Stomach (tissue), 9 donors: ENCODE data around the gene CTNNA3. TPM values are rescaled to one million over a fixed set of nuclear protein-coding genes. Genes with fewer than 3 reads are reported as not detected.
A peak's percentile ranks its signal among the peaks of the same experiment; 100 is the strongest.

Experiments used
- DNase-seq, 2 donors: peaks; one replicate each; pipeline versions ENCODE4 v3.0.0 to v3.0.0-alpha.2; 2013 to 2019
- H3K27ac ChIP-seq, 5 donors: fragments of 200-600 bp in 4 of 5; sonication (generic) in 4 of 5; one replicate each; pipeline ENCODE4 v1.5.1; 2013 to 2019; ENCODE audit warnings: mild to moderate bottlenecking in 1 of 5, moderate library complexity in 1 of 5
- H3K27me3 ChIP-seq, 3 donors: fragments of 200-600 bp; sonication (generic); one replicate each; pipeline ENCODE4 v1.5.1; 2017 to 2019; ENCODE audit warnings: mixed run types in 1 of 3
- H3K36me3 ChIP-seq, 4 donors: fragments of 200-600 bp; sonication (generic); 1 replicate in 3 of 4; 2 replicates in 1 of 4; pipeline ENCODE4 v1.5.1; 2016 to 2019
- H3K4me1 ChIP-seq, 4 donors: fragments of 200-600 bp; sonication (generic); one replicate each; pipeline ENCODE4 v1.5.1; 2016 to 2019
- H3K4me3 ChIP-seq, 4 donors: fragments of 200-600 bp; sonication (generic) in 3 of 4; one replicate each; pipeline ENCODE4 v1.5.1; 2016 to 2019; ENCODE audit warnings: mild to moderate bottlenecking in 1 of 4
- H3K9me3 ChIP-seq, 4 donors: fragments of 200-600 bp; sonication (generic); one replicate each; pipeline ENCODE4 v1.5.1; 2016 to 2019
- CTCF ChIP-seq, 7 experiments: fragments of 450-650 bp in 4 of 7; fragments of 200-600 bp in 3 of 7; sonication (generic) in 3 of 7; IDR thresholded peaks; one replicate each; pipeline ENCODE4 v1.5.1; 2016 to 2019; ENCODE audit warnings: antibody characterized with exemption in 7 of 7, control low read depth in 2 of 7, mild to moderate bottlenecking in 1 of 7
- EP300 ChIP-seq: sonication (generic); formaldehyde crosslinking; IDR thresholded peaks from one replicate; pipeline ENCODE4 v1.6.1; 2017; ENCODE audit warnings: antibody characterized with exemption
- POLR2A ChIP-seq, 4 donors: fragments of 450-650 bp; IDR thresholded peaks; one replicate each; pipeline ENCODE4 v1.6.1; 2016; ENCODE audit warnings: antibody characterized with exemption in 4 of 4, control low read depth in 2 of 4, mild to moderate bottlenecking in 1 of 4, moderate library complexity in 1 of 4
- POLR2AphosphoS5 ChIP-seq, 3 donors: sonication (generic); formaldehyde crosslinking; IDR thresholded peaks; one replicate each; pipeline ENCODE4 v1.6.1; 2016; ENCODE audit warnings: antibody characterized with exemption in 3 of 3
- WGBS, 5 donors: extraction: QIAGEN DNeasy Blood & Tissue Kit in 3 of 5; methylation state at CpG; one replicate each; pipeline versions ENCODE4 v1.1.5 to v1.1.7; 2013 to 2018; 5-methylcytosine and 5-hydroxymethylcytosine counted together
- intact Hi-C: fragments of 100-400 bp; cut with DNase I; formaldehyde crosslinking; loops from one replicate; pipeline ENCODE4 v1.15.1; 2023; ENCODE audit warnings: low total_unique reads
- polyA plus RNA-seq, 3 donors: library from polyadenylated mRNA; stranded (reverse); fragments of 200-250 nt; gene quantifications; one replicate each; pipeline ENCODE4 v1.2.3, GENCODE V29; 2013
- total RNA-seq, 5 donors: library from RNA; depleted of rRNA; stranded (reverse); fragments of >200 nt; gene quantifications; one replicate each; pipeline versions ENCODE4 v1.1.0 to v1.2.3, GENCODE V29; 2014 to 2016
- donor health status: healthy with polysubstance abuse.
- donor health status: Bipolar disorder and iron deficiency.
- donor health status: healthy.

CTNNA3 gene
- total and polyA plus RNA-seq, 8 donors: 0.14 to 46.1 (median 12.9) TPM; not detected in 2

DNA sequence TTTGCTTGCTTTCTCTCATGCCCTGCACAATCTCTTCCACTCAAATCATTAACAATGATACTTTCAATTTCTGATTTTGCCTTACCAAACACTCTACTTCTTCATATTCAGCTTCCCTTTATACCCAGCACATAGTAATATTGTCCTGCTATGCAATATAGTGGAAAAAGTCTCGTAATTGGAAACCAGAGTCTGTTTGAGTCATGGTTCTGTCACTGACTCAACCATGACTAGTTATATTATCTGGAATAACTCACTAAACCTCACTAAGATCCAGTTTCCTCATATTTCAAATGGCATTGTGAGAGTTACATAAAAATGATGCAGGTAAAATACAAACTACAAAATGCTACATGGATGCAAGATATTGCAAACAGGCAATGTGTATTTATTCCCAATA is 868.6 kb downstream of the CTNNA3 start:
- TF ChIP-seq POLR2A (IDR thresholded peaks at IDR 0.05) (no peak), CTCF (IDR thresholded peaks at IDR 0.05) (no peak), EP300 (no peak), POLR2AphosphoS5 (IDR thresholded peaks at IDR 0.05) (no peak)
- H3K9me3 ChIP-seq: no peaks in the 10 kb centered on the region
- no peaks in the 10 kb centered on the region for H3K27me3 ChIP-seq
- H3K27ac ChIP-seq: no peak overlapping the region
- intact Hi-C loops: no loop called here
- H3K36me3 ChIP-seq: no peaks in the 10 kb centered on the region
- no peak for DNase-seq
- no peaks in the 10 kb centered on the region for H3K4me1 ChIP-seq
- WGBS, 5 donors: 59 to 85% (median 72%) methylated on average over 1 of the region's 1 CpG
- H3K4me3 ChIP-seq: no peak overlapping the region

GRCh38 chr10:66823301-66823700 is 872.7 kb downstream of the CTNNA3 start:
- Histone ChIP-seq H3K36me3 (no peaks in the 10 kb centered on the region), H3K27me3 (no peaks in the 10 kb centered on the region), H3K27ac (no peak overlapping the region), H3K4me3 (no peak overlapping the region), H3K4me1 (no peaks in the 10 kb centered on the region), H3K9me3 (no peaks in the 10 kb centered on the region)
- DNase-seq: no peak
- intact Hi-C loops: no loop called here
- WGBS, 5 donors: 73 to 85% (median 80%) methylated on average over 1 of the region's 1 CpG
- TF ChIP-seq POLR2A (IDR thresholded peaks at IDR 0.05): no peak
- no peak for TF ChIP-seq EP300
- no peak for TF ChIP-seq CTCF (IDR thresholded peaks at IDR 0.05)
- no peak for TF ChIP-seq POLR2AphosphoS5 (IDR thresholded peaks at IDR 0.05)

GRCh38 chr10:66822801-66823200 is 873.2 kb downstream of the CTNNA3 start:
- H3K4me3 ChIP-seq: no peak overlapping the region
- no peaks in the 10 kb centered on the region for H3K9me3 ChIP-seq
- intact Hi-C loops: no loop called here
- no peaks in the 10 kb centered on the region for H3K4me1 ChIP-seq
- H3K27ac ChIP-seq: no peak overlapping the region
- 14 to 46% (median 25%) methylated on average over 1 of the region's 1 CpG for WGBS, 5 donors
- TF ChIP-seq CTCF (IDR thresholded peaks at IDR 0.05) (no peak), EP300 (no peak), POLR2AphosphoS5 (IDR thresholded peaks at IDR 0.05) (no peak), POLR2A (IDR thresholded peaks at IDR 0.05) (no peak)
- peak in 1 of 2 donors; percentile 12 for DNase-seq
- no peaks in the 10 kb centered on the region for H3K27me3 ChIP-seq
- no peaks in the 10 kb centered on the region for H3K36me3 ChIP-seq

DNA sequence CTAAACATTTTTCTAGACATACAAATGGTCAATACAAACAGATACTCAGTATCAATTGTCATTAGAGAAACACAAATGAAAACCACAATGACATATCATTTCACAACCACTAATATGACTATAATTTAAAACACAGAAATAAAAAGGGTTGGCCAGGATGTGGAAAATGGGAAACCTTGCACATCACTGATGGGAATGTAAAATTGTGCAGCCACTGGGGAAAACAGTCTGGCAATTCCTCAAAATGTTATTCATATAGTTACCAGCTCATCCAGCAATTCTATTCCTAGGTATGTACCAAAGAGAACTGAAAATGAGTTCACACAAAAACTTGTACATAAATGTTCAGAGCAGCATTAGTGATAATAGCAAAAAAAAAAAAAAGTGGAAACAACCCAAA is 876.3 kb downstream of the CTNNA3 start:
- no peaks in the 10 kb centered on the region for H3K27me3 ChIP-seq
- no peak for TF ChIP-seq CTCF (IDR thresholded peaks at IDR 0.05)
- TF ChIP-seq POLR2AphosphoS5 (IDR thresholded peaks at IDR 0.05): no peak
- TF ChIP-seq POLR2A (IDR thresholded peaks at IDR 0.05): no peak
- TF ChIP-seq EP300: no peak
- no peaks in the 10 kb centered on the region for H3K4me1 ChIP-seq
- no peak overlapping the region for H3K4me3 ChIP-seq
- intact Hi-C loops: no loop called here
- no peak for DNase-seq
- H3K36me3 ChIP-seq: no peaks in the 10 kb centered on the region
- no peak overlapping the region for H3K27ac ChIP-seq
- H3K9me3 ChIP-seq: no peaks in the 10 kb centered on the region
